Esophagus muscularis mucosa (tissue), 4 donors: Measurements from ENCODE around the gene RGS19. TPM values are rescaled to one million over a fixed set of nuclear protein-coding genes. Genes with fewer than 3 reads are reported as not detected.
A peak's percentile ranks its signal among the peaks of the same experiment; 100 is the strongest.

Experiments used
- DNase-seq: peaks from one replicate; pipeline ENCODE4 v3.0.0-alpha.2; 2017; ENCODE audit errors: extremely low spot score
- H3K27ac ChIP-seq, 4 donors: fragments of 200-600 bp; sonication (generic); replicated peaks in 1 of 4; 1 replicate in 3 of 4; 2 replicates in 1 of 4; pipeline ENCODE4 v1.5.1; 2016 to 2019; ENCODE audit warnings: mild to moderate bottlenecking in 1 of 4
- H3K27me3 ChIP-seq, 4 donors: fragments of 200-600 bp; sonication (generic); one replicate each; pipeline versions ENCODE4 v1.5.1 to v1.6.0; 2016 to 2019
- H3K36me3 ChIP-seq, 4 donors: fragments of 200-600 bp; sonication (generic); one replicate each; pipeline ENCODE4 v1.5.1; 2016 to 2019
- H3K4me1 ChIP-seq, 4 donors: fragments of 200-600 bp; sonication (generic); one replicate each; pipeline ENCODE4 v1.5.1; 2016 to 2019
- H3K4me3 ChIP-seq, 4 donors: fragments of 200-600 bp; sonication (generic); 1 replicate in 2 of 4; 2 replicates in 2 of 4; pipeline ENCODE4 v1.5.1; 2016 to 2019; ENCODE audit warnings: mild to moderate bottlenecking in 4 of 4, moderate library complexity in 1 of 4
- H3K9me3 ChIP-seq, 4 donors: fragments of 200-600 bp; sonication (generic); 1 replicate in 3 of 4; 2 replicates in 1 of 4; pipeline ENCODE4 v1.5.1; 2016 to 2019
- CTCF ChIP-seq, 3 experiments: fragments of 200-600 bp in 2 of 3; fragments of 450-650 bp in 1 of 3; sonication (generic) in 2 of 3; IDR thresholded peaks; one replicate each; pipeline ENCODE4 v1.5.1; 2017 to 2019; ENCODE audit warnings: antibody characterized with exemption in 3 of 3, mild to moderate bottlenecking in 2 of 3, moderate library complexity in 1 of 3
- EP300 ChIP-seq: sonication (generic); formaldehyde crosslinking; IDR thresholded peaks from one replicate; pipeline ENCODE4 v1.6.1; 2017; ENCODE audit warnings: antibody characterized with exemption
- POLR2A ChIP-seq: fragments of 450-650 bp; IDR thresholded peaks from one replicate; pipeline ENCODE4 v1.6.1; 2017; ENCODE audit warnings: antibody characterized with exemption, moderate library complexity, mild to moderate bottlenecking, low read depth
- POLR2AphosphoS5 ChIP-seq, 2 donors: sonication (generic); formaldehyde crosslinking; IDR thresholded peaks; one replicate each; pipeline ENCODE4 v1.6.1; 2017; ENCODE audit warnings: antibody characterized with exemption in 2 of 2
- WGBS: methylation state at CpG from one replicate; pipeline ENCODE4 v1.1.5; 2018; 5-methylcytosine and 5-hydroxymethylcytosine counted together
- intact Hi-C: fragments of 100-400 bp; cut with DNase I; formaldehyde crosslinking; loops from one replicate; pipeline ENCODE4 v1.15.1; 2023
- total RNA-seq, 4 donors: library from RNA; depleted of rRNA; stranded (reverse); fragments of >200 nt; gene quantifications; one replicate each; pipeline versions ENCODE4 v1.1.0 to v1.2.1, GENCODE V29; 2016

The RGS19 gene
- total RNA-seq, 4 donors from 2014 or later, result 11.4 to 17.7 (median 12.7) TPM

- no peak overlapping the region for H3K4me3 ChIP-seq
- peaks cover 0 to 9% (median 3%) of the 10 kb centered on the region in 4 donors for H3K36me3 ChIP-seq
- H3K27ac ChIP-seq, result no peak overlapping the region
- no peaks in the 10 kb centered on the region for H3K9me3 ChIP-seq
- 66% methylated on average over 27 of the region's 27 CpGs for WGBS
- peaks cover 22 to 40% (median 34%) of the 10 kb centered on the region in 4 donors for H3K4me1 ChIP-seq
- no peak for DNase-seq
- H3K27me3 ChIP-seq, result no peaks in the 10 kb centered on the region
- no peak for TF ChIP-seq EP300
- no peak for TF ChIP-seq POLR2AphosphoS5 (IDR thresholded peaks at IDR 0.05)
- no peak for TF ChIP-seq CTCF (IDR thresholded peaks at IDR 0.05)
- TF ChIP-seq POLR2A, result no peak
- intact Hi-C loops, result no loop called here
Measured at GRCh38 chr20:64065062-64065973, 14.0 kb downstream of the RGS19 start.

GRCh38 chr20:64064145-64064698, 15.1 kb downstream of the RGS19 start:
- Histone ChIP-seq H3K9me3 (no peaks in the 10 kb centered on the region), H3K27me3 (no peaks in the 10 kb centered on the region), H3K4me1 (peaks cover 22 to 38% (median 33%) of the 10 kb centered on the region in 4 donors), H3K27ac (peak overlapping the region; percentile 84 to 87 (median 86)), H3K36me3 (peaks cover 0 to 4% (median 1%) of the 10 kb centered on the region in 4 donors), H3K4me3 (peak overlapping the region; percentile 78 to 93 (median 82))
- DNase-seq, result no peak
- TF ChIP-seq CTCF (IDR thresholded peaks at IDR 0.05) (no peak), EP300 (no peak), POLR2AphosphoS5 (IDR thresholded peaks at IDR 0.05) (no peak), POLR2A (no peak)
- 27% methylated on average over 7 of the region's 12 CpGs for WGBS
- intact Hi-C loops, result no loop called here

GRCh38 chr20:64063389-64064144, 15.8 kb downstream of the RGS19 start:
- Histone ChIP-seq H3K4me3 (peak overlapping the region; percentile 78 to 93 (median 82)), H3K36me3 (peaks cover 0 to 4% (median 0%) of the 10 kb centered on the region in 4 donors), H3K9me3 (no peaks in the 10 kb centered on the region), H3K27me3 (no peaks in the 10 kb centered on the region), H3K27ac (peak overlapping the region; percentile 84 to 87 (median 86)), H3K4me1 (peaks cover 22 to 38% (median 33%) of the 10 kb centered on the region in 4 donors)
- intact Hi-C loops, result no loop called here
- WGBS, result 2% methylated on average over 36 of the region's 51 CpGs
- no peak for DNase-seq
- TF ChIP-seq CTCF (IDR thresholded peaks at IDR 0.05), result no peak
- TF ChIP-seq EP300, result no peak
- TF ChIP-seq POLR2AphosphoS5 (IDR thresholded peaks at IDR 0.05), result no peak
- no peak for TF ChIP-seq POLR2A

- peaks cover 0 to 5% (median 0%) of the 10 kb centered on the region in 4 donors for H3K27me3 ChIP-seq
- intact Hi-C loops, result no loop called here
- TF ChIP-seq CTCF (IDR thresholded peaks at IDR 0.05) (peak in 1 of 3 experiments; percentile 14), POLR2A (peak; percentile 39), POLR2AphosphoS5 (IDR thresholded peaks at IDR 0.05) (peak; percentile 89 to 93), EP300 (no peak)
- peak; percentile 99 for DNase-seq
- H3K4me3 ChIP-seq, result peak within 1 kb of the TSS; percentile 78 to 93 (median 82)
- WGBS, result 24% methylated on average over 16 of the region's 85 CpGs
- no peaks in the 10 kb centered on the region for H3K9me3 ChIP-seq
- H3K36me3 ChIP-seq, result no peaks in the 10 kb centered on the region
- H3K4me1 ChIP-seq, result peaks cover 22 to 43% (median 35%) of the 10 kb centered on the region in 4 donors
- peak within 1 kb of the TSS; percentile 84 to 87 (median 86) for H3K27ac ChIP-seq
Measured at GRCh38 chr20:64062596-64063388, 16.5 kb downstream of the RGS19 start, which contains the start of gene TCEA2. Gene TCEA2, plus strand, starts transcription at chr20:64063198. Its CDS starts 115 bp downstream, at chr20:64063313.
